Omental fat pad (tissue), 4 donors: ENCODE results near the gene NR0B2. TPM values are rescaled to one million over a fixed set of nuclear protein-coding genes. Genes with fewer than 3 reads are reported as not detected.

Experiments
- ATAC-seq: fragments of 150-250 bp; one replicate; pipeline ENCODE4 v1.9.1; 2016; ENCODE audit warnings: mild to moderate bottlenecking, moderate library complexity; ENCODE audit not compliant: low FRiP score
- DNase-seq: peaks from one replicate; pipeline ENCODE4 v3.0.0-alpha.2; 2019; ENCODE audit warnings: low spot score
- total RNA-seq, 4 donors: library from RNA; depleted of rRNA; stranded (reverse); fragments of >200 nt; gene quantifications; one replicate each; pipeline ENCODE4 v1.1.0, GENCODE V29; 2016
- TF ChIP-seq, protein P1 (sequence below), 3 donors: fragments of 450-650 bp; IDR thresholded peaks; one replicate each; pipeline ENCODE4 v1.5.1; 2016 to 2017; ENCODE audit warnings: antibody characterized with exemption in 3 of 3, mild to moderate bottlenecking in 3 of 3, moderate library complexity in 2 of 3

Gene NR0B2
- total RNA-seq, 4 donors from 2014 or later = not detected

GRCh38 chr1:26915204-26915842, 1.5 kb upstream of the NR0B2 start:
- no peak for ATAC-seq
- TF ChIP-seq, protein P1, sequence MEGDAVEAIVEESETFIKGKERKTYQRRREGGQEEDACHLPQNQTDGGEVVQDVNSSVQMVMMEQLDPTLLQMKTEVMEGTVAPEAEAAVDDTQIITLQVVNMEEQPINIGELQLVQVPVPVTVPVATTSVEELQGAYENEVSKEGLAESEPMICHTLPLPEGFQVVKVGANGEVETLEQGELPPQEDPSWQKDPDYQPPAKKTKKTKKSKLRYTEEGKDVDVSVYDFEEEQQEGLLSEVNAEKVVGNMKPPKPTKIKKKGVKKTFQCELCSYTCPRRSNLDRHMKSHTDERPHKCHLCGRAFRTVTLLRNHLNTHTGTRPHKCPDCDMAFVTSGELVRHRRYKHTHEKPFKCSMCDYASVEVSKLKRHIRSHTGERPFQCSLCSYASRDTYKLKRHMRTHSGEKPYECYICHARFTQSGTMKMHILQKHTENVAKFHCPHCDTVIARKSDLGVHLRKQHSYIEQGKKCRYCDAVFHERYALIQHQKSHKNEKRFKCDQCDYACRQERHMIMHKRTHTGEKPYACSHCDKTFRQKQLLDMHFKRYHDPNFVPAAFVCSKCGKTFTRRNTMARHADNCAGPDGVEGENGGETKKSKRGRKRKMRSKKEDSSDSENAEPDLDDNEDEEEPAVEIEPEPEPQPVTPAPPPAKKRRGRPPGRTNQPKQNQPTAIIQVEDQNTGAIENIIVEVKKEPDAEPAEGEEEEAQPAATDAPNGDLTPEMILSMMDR (IDR thresholded peaks at IDR 0.05) = no peak
- DNase-seq = no peak

GRCh38 chr1:26913389-26913753, 404 bp downstream of the NR0B2 start:
- DNase-seq (no peak), ATAC-seq (no peak)
- TF ChIP-seq, protein P1 (IDR thresholded peaks at IDR 0.05) = no peak

DNA sequence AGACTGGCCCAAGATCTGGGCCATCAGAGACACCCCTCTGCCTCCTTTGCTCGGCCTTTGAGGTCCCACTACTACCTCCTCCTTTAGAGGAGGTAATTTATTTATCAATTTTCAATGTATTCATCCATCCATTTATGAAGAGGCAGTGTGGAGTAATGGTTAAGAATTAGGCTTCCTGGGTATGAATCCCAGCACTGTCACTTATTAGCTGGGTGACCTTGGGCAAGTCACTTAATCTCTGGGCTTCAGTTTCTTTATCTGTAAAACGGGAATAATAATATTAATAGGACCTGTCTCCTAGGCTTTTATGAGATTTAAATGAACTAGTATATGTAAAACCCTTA, 1.7 kb downstream of the NR0B2 start:
- ATAC-seq (no peak), DNase-seq (no peak)
- TF ChIP-seq, protein P1 (IDR thresholded peaks at IDR 0.05) = no peak

DNA sequence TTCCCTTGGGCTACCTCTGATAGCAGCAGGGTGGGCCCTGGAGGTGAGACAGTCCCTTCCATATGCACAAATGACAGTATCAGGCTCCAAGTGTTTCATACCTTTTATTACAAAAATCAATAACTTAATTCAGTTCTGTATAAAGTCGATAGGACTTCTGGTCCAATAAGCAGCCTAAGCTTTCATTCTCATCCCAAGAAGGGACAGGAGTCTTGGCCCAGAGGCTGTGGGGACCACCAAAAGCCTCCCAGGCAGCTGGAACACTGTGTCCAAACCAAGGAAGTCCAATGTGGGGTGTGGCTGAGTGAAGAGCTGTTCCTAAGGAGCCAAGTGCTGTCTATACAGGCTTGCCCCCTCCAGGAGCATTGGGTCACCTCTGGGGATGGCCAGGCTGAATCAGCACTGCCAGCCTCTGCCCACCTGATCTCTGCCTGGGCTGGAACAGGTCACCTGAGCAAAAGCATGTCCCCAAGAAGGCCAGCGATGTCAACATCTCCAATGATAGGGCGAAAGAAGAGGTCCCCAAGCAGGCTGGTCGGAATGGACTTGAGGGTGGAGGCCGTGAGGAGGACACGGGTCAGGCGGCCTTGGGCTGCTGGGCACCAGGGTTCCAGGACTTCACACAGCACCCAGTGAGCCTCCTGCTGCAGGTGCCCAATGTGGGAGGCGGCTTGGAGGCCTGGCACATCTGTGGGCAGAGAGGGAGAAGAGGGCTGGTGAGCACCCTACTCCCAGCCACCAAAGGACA, 2.2 kb downstream of the NR0B2 start:
- DNase-seq = no peak
- TF ChIP-seq, protein P1 (IDR thresholded peaks at IDR 0.05) = no peak
- no peak for ATAC-seq

DNA sequence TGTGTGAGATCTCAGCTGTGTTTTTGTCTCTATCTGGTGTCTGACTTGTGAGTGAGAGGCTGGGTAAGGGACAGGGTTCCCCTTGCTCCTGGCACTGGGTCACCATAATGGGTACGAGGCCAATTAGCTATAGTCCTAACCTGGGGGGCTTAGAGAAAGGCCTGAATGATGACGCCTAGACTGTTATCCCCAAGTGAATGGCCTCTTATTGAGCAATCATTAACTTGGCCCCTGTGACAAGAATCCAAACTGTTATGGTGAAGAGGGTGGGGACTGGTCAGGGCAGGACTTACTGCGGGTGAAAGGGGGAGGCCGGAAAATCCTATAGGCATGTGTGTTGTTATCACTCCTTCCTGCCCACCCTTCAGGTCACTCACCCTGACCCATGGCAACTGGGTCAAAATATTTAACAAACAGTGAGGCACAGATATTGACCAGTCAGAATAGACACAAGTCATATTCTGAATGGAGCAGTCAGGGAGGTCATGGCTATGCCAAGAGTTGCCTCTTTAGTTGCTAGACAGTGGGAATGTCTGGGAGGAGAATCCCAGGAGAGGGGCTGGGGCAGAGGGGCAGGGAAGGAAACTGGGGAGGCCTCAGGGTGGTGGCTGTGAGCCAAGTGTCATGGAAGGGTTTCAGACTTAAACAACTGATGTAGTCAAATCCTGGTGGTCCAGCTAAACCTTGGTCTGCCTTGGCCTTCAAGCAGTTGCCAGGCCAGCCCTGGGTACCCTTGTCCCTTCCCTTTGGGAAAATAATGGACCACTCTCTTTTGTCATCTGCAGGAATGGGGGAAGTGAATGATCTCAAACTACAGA, 3.2 kb downstream of the NR0B2 start:
- DNase-seq (no peak), ATAC-seq (no peak)
- TF ChIP-seq, protein P1 (IDR thresholded peaks at IDR 0.05) = no peak

DNA sequence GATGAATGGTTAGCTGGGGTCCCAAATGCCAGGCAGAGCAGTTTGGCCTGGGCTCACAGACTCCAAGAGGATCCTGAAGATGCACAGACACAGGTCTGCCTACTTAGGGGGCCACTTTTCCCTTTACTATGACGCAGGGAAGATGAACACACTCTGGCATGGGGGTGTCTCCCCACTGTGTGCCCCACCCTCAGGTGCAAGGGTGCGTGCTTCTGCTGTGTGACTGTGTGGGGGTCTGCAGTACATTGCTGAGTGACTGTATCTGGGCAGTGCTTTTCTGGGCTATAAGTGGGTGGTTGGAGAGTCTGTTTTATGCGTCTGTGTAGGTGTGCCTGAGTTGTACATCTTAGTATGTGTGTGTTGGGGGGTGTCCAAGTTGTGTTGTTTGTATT, 3.8 kb downstream of the NR0B2 start:
- TF ChIP-seq, protein P1 (IDR thresholded peaks at IDR 0.05) = no peak
- no peak for DNase-seq
- no peak for ATAC-seq
